GM08714 (cell line): ENCODE data around the gene CEP164.

ENCODE experiments used
- H3K4me3 ChIP-seq: fragments of 200-500 bp; sonication (Bioruptor generic); 2 replicates; pipeline ENCODE4 v1.5.1; 2014; ENCODE audit warnings: mild to moderate bottlenecking, low read length, inconsistent platforms
- ZNF274 ChIP-seq: IDR thresholded peaks from 2 replicates; pipeline ENCODE4 v1.6.1; 2012; ENCODE audit warnings: mild to moderate bottlenecking, low read depth, low read length

The CEP164 gene

GRCh38 chr11:117366248-117366647 lies 38.6 kb downstream of the CEP164 start:
- TF ChIP-seq ZNF274: no peak
- H3K4me3 ChIP-seq: no peak overlapping the region

- no peak overlapping the region for H3K4me3 ChIP-seq
- no peak for TF ChIP-seq ZNF274
Measured at GRCh38 chr11:117366875-117367274, 39.2 kb downstream of the CEP164 start.

- no peak overlapping the region for H3K4me3 ChIP-seq
- TF ChIP-seq ZNF274: no peak
Measured at GRCh38 chr11:117369534-117369933, 41.9 kb downstream of the CEP164 start.

- H3K4me3 ChIP-seq: no peak overlapping the region
- TF ChIP-seq ZNF274: no peak
Measured at GRCh38 chr11:117371453-117371852, 43.8 kb downstream of the CEP164 start.

- no peak overlapping the region for H3K4me3 ChIP-seq
- no peak for TF ChIP-seq ZNF274
Measured at GRCh38 chr11:117374316-117375055, 46.8 kb downstream of the CEP164 start.

DNA sequence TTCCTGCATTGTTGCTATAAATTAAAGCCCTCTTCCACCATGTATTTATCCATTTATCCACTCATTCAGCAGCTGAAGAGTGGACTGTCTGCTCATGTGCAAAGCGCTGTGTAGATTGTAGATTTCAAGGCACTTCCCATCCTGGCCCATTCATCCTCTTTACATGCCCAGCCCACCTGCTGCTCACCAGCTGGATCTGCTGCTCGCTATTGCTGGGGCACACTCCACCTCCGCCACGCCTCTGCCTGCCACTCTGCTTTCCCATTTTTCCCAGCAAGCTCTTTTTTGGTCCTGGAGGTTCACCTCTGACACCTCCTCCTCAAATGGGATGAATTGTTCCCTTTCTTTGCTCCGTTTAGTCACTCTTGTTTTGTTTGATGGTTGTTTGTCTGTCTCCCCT lies 48.3 kb downstream of the CEP164 start:
- H3K4me3 ChIP-seq: no peak overlapping the region
- TF ChIP-seq ZNF274: no peak

- H3K4me3 ChIP-seq: no peak overlapping the region
- no peak for TF ChIP-seq ZNF274
Measured at GRCh38 chr11:117376517-117376916, 48.9 kb downstream of the CEP164 start.

DNA sequence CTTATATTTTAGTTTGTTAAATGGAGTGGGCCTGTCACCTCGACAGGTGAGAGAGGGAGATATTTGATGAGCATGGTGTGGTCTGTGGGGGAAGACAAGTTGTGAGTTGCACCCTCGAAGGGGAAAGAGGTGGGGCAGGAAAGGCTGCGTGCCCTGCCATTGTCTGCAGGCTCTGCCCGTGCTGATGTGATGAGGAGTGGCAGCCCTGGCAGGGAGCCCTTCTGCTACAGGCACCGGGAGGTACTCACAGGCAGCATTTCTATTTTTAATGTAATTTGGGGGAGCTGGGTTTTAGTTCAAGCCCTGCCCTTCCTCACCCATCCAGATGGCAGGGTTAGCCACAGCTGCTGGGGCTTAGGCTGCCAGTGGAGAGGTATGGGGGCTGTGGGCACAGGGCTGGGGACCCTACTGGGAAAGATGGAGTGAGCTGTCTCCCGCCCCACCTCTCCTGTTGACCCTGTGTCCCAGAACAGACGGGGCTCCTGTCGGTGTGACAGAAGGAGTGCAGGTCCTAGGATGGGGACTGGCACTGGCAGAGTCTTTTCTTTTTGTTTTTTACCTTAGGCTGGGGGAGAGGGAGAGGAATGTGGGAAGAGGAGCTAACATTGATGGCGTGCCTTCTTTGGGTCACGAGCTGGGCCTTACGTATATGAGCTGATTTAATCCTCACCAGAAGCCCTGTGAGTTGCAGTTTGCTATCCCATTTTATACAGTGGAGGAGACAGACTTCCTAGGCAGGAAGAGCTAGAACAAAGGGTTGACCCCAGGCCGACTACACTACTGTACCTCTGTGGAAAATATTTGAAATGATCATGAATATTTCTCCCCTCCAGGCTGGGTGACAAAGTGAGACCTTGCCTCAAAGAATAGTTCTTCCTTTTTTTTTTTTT lies 51.6 kb downstream of the CEP164 start:
- no peak for TF ChIP-seq ZNF274
- H3K4me3 ChIP-seq: no peak overlapping the region

DNA sequence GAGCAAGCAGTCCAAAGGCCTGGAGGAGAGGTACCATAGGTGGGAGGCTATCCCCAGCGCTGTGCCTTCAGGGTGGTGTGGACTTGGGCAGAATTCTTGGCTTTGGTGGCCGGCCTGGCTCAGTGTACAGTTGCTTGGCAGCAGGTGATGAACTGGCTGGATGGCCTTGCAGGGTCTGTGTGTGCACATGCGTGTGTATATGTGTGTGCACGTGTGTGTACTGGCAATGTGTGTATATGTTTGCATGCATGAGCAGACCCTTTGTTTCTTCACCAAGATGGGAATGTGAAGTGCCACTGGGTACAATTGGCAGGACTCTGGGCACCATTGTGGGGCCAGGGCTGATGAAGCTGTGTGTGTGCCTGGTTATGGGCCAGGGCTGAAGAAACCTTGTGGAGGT lies 53.0 kb downstream of the CEP164 start:
- H3K4me3 ChIP-seq: no peak overlapping the region
- no peak for TF ChIP-seq ZNF274

DNA sequence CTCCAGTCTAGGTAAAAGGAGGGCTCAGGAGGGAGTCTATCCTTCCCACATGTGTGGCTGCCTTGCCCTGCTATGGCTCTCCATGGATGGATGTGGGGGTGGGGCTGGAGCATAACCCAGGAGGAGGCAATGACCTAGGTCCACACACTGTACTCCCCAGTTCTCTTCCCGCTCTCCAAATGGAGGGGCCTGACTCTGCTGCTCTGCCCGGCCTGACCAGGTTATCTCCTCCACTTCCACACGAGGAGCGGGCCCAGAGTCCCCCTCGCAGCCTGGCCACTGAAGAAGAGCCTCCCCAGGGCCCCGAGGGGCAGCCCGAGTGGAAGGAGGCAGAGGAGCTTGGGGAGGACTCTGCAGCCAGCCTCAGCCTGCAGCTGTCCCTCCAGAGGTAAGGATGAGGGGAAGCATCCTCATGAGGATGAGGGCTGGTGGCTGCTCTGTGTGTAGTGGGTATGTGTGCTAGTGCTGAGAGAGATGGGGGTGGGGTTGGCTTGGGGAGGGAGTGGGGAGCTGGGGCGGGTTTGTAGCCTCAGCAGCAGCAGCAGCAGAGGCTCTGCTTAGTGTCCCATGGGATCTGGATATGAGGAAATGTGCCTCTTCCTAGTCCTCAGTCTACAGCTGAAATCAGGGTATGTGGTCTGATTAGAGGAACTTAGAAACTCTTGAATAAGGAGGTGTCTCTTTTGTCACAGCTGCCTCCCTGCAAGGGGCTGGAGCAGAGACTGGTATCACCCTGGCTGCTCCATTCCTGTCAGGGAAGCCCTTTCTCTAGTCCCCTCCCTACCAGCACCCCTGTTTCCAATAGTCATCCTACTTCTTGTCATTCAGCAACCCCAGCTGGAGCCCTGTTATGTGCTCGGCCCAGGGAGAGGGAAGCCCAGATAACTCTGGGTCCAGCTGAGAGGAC lies 54.1 kb downstream of the CEP164 start:
- no peak overlapping the region for H3K4me3 ChIP-seq
- no peak for TF ChIP-seq ZNF274

DNA sequence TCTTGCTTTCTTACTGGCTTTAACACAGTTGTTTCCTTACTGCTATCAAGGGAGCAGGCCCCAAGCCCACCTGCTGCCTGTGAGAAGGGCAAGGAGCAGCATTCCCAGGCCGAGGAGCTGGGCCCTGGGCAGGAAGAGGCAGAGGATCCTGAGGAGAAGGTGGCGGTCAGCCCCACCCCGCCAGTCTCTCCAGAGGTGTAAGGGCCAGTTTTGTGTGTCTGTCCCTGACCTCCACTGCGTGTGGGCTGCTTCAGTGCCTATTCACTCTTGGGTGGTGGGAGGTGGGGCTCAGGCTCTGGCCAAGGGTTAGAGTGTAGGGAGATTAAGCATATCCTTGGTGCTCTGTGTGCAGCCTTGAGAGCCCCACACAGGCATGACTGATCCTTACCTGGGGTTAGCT lies 55.1 kb downstream of the CEP164 start:
- no peak overlapping the region for H3K4me3 ChIP-seq
- no peak for TF ChIP-seq ZNF274

DNA sequence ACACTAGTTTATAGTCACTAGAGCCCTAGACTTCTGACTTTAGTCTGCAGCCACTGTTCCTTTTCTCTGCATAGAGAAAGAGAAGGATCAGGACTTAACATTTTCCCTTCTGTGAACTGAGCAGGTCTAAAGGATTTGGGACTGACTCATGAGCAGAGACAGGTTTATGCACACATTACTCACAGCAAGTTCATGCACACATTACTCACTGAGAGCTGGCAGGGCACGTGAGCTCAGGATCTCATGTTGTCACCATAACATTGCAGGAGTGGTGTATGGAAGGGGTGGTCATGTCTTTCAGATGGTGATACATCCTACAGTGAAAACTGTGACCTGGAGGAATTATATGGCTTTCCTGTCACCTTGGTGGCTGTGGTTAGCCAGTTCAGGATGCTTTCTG lies 56.4 kb downstream of the CEP164 start:
- no peak overlapping the region for H3K4me3 ChIP-seq
- no peak for TF ChIP-seq ZNF274

DNA sequence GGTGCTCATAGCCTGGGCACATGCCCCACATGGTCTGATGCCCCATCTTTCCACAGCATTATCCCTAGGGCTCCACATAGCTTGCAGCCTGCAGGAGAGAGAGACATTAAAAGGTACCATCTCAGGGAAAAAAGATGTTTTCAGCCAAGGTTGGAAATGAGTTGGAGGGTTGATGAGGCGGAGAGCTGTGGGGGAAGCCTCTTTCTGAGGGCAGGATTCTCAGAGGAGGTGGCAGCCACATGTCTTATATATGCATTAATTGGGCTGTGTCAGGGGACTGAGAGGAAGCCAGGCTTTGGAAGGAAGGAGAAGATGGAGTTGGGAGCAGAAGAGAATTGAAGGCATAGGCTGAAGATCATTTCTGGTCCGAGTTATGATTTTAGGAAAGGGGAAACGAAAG lies 57.8 kb downstream of the CEP164 start:
- H3K4me3 ChIP-seq: no peak overlapping the region

DNA sequence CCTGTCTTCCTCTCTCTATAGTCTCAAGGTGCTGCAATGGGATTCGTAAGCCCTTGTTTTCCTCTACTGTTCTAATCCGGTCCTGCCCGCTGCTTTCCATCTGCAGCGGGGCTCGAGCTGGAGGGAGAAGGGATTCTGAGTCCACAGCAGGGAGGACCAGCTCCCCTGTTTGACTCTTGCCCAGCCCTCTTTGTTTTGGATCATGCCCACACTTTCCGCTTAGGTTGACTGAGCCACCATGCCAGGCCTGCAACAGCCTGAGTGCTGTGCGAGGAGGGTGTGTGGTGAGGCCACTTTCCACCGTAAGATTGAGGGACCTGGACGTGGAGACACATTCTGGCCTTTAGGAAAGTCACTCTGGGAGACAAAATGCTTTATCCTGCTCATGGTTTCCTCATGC lies 58.3 kb downstream of the CEP164 start:
- H3K4me3 ChIP-seq: no peak overlapping the region
- TF ChIP-seq ZNF274: no peak

More for the DNA sequence above, 57.8 kb downstream of the CEP164 start:
- no peak for TF ChIP-seq ZNF274
